Measurements from ENCODE around the gene UNC5C. TPM values are rescaled to one million over a fixed set of nuclear protein-coding genes. Genes with fewer than 3 reads are reported as not detected.

The UNC5C gene
- total RNA-seq, 2 experiments from 2014 or later: not detected

DNA sequence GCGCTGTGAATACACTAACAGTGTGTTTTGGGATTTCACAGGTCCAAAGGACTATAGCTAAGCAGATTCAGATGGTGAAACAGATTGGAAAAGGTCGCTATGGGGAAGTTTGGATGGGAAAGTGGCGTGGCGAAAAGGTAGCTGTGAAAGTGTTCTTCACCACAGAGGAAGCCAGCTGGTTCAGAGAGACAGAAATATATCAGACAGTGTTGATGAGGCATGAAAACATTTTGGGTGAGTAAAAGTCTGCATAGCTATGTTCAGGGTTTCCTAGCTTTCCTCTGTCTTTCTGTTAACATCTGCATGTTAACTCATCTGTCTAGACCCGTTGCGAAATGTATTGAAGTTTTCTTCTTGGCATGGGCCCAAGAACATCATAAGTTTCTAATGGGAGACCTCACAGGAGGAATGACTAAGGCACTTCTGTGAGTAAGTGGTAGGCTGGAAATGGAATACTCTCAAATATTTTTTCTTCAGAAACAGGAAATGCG is 418.9 kb downstream of the UNC5C start:
- no peaks in the 10 kb centered on the region for H3K4me1 ChIP-seq (ENCODE audit: insufficient read depth, low read length)
- H3K4me3 Mint-ChIP-seq: no peak overlapping the region
- H3K27me3 ChIP-seq (ENCODE audit: control insufficient read depth in 1 of 2, insufficient read depth in 2 of 2, low read length in 2 of 2): no peaks in the 10 kb centered on the region
- H3K4me3 ChIP-seq (ENCODE audit: low read length): no peak overlapping the region
- H3K27me3 Mint-ChIP-seq: no peaks in the 10 kb centered on the region
- H3K36me3 ChIP-seq (ENCODE audit: insufficient read depth, low read length): no peaks in the 10 kb centered on the region
- ChIA-PET POLR2A (no interaction called here), CTCF (no interaction called here)
- no peak overlapping the region for H3K27ac ChIP-seq (ENCODE audit: low read depth in 1 of 2, low read length in 2 of 2)
- no peaks in the 10 kb centered on the region for H3K9me3 ChIP-seq (ENCODE audit: control insufficient read depth in 1 of 2, insufficient read depth in 1 of 2, low read length in 2 of 2)
- TF ChIP-seq, protein P1, sequence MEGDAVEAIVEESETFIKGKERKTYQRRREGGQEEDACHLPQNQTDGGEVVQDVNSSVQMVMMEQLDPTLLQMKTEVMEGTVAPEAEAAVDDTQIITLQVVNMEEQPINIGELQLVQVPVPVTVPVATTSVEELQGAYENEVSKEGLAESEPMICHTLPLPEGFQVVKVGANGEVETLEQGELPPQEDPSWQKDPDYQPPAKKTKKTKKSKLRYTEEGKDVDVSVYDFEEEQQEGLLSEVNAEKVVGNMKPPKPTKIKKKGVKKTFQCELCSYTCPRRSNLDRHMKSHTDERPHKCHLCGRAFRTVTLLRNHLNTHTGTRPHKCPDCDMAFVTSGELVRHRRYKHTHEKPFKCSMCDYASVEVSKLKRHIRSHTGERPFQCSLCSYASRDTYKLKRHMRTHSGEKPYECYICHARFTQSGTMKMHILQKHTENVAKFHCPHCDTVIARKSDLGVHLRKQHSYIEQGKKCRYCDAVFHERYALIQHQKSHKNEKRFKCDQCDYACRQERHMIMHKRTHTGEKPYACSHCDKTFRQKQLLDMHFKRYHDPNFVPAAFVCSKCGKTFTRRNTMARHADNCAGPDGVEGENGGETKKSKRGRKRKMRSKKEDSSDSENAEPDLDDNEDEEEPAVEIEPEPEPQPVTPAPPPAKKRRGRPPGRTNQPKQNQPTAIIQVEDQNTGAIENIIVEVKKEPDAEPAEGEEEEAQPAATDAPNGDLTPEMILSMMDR (IDR thresholded peaks at IDR 0.05): no peak
- H3K27ac Mint-ChIP-seq: no peak overlapping the region
- peaks cover 8% of the 10 kb centered on the region for H3K4me1 Mint-ChIP-seq (ENCODE audit: low read depth)
- ATAC-seq (ENCODE audit: poor library complexity) (no peak), DNase-seq (peak in 2 of 14 experiments; percentile 17 to 35)
- H3K9me3 Mint-ChIP-seq: no peaks in the 10 kb centered on the region
- intact Hi-C loops (cut with DNase I, micrococcal nuclease): no loop called here
- no peaks in the 10 kb centered on the region for H3K36me3 Mint-ChIP-seq (ENCODE audit: low read depth)

DNA sequence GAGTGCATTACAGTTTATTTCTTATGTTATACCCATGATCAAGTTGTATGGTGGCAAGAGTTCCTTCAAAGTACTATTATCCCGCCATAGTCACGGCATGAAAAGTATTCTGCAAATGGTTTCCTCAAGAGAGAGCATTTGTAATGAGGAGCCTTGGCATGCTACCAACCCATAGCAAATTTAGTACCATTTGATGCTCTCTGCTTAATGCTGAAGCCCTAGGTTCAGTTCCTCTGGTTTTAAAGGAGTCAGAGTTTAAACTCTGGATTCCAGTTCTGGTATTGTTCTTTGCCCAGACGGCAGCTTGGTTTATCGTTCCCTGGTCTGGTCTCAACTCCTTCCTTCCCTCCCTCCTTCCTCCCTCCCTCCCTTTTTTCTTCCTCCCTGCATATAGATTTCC is 419.7 kb downstream of the UNC5C start:
- H3K9me3 Mint-ChIP-seq: no peaks in the 10 kb centered on the region
- ATAC-seq (ENCODE audit: poor library complexity): no peak
- Histone ChIP-seq H3K9me3 (ENCODE audit: control insufficient read depth in 1 of 2, insufficient read depth in 1 of 2, low read length in 2 of 2) (no peaks in the 10 kb centered on the region), H3K4me3 (ENCODE audit: low read length) (no peak overlapping the region), H3K27me3 (ENCODE audit: control insufficient read depth in 1 of 2, insufficient read depth in 2 of 2, low read length in 2 of 2) (no peaks in the 10 kb centered on the region), H3K27ac (ENCODE audit: low read depth in 1 of 2, low read length in 2 of 2) (no peak overlapping the region), H3K4me1 (ENCODE audit: insufficient read depth, low read length) (no peaks in the 10 kb centered on the region), H3K36me3 (ENCODE audit: insufficient read depth, low read length) (no peaks in the 10 kb centered on the region)
- ChIA-PET CTCF (no interaction called here), POLR2A (no interaction called here)
- peaks cover 8% of the 10 kb centered on the region for H3K4me1 Mint-ChIP-seq (ENCODE audit: low read depth)
- no peaks in the 10 kb centered on the region for H3K36me3 Mint-ChIP-seq (ENCODE audit: low read depth)
- no peaks in the 10 kb centered on the region for H3K27me3 Mint-ChIP-seq
- DNase-seq: no peak
- H3K4me3 Mint-ChIP-seq: no peak overlapping the region
- no peak overlapping the region for H3K27ac Mint-ChIP-seq
- TF ChIP-seq, protein P1 (IDR thresholded peaks at IDR 0.05): no peak
- intact Hi-C loops (cut with DNase I, micrococcal nuclease): no loop called here

- Histone ChIP-seq H3K27me3 (ENCODE audit: control insufficient read depth in 1 of 2, insufficient read depth in 2 of 2, low read length in 2 of 2) (no peaks in the 10 kb centered on the region), H3K9me3 (ENCODE audit: control insufficient read depth in 1 of 2, insufficient read depth in 1 of 2, low read length in 2 of 2) (no peaks in the 10 kb centered on the region), H3K4me3 (ENCODE audit: low read length) (no peak overlapping the region), H3K4me1 (ENCODE audit: insufficient read depth, low read length) (no peaks in the 10 kb centered on the region), H3K36me3 (ENCODE audit: insufficient read depth, low read length) (no peaks in the 10 kb centered on the region), H3K27ac (ENCODE audit: low read depth in 1 of 2, low read length in 2 of 2) (no peak overlapping the region)
- TF ChIP-seq, protein P1 (IDR thresholded peaks at IDR 0.05): no peak
- DNase-seq (peak in 2 of 14 experiments; percentile 11 to 12), ATAC-seq (ENCODE audit: poor library complexity) (no peak)
- Mint-ChIP-seq H3K9me3 (no peaks in the 10 kb centered on the region), H3K36me3 (ENCODE audit: low read depth) (no peaks in the 10 kb centered on the region), H3K4me1 (ENCODE audit: low read depth) (peaks cover 4% of the 10 kb centered on the region), H3K4me3 (no peak overlapping the region), H3K27me3 (no peaks in the 10 kb centered on the region), H3K27ac (no peak overlapping the region)
- CTCF ChIA-PET: no interaction called here
- POLR2A ChIA-PET: no interaction called here
- intact Hi-C loops (cut with DNase I, micrococcal nuclease): no loop called here
These were observed 423.8 kb downstream of the UNC5C start for GRCh38 chr4:95124906-95125504.
